Measurements from ENCODE around the gene LRRC71. TPM values are rescaled to one million over a fixed set of nuclear protein-coding genes. Genes with fewer than 3 reads are reported as not detected.
A peak's percentile ranks its signal among the peaks of the same experiment; 100 is the strongest.

The LRRC71 gene
- total and polyA plus RNA-seq, 9 donors, result 0.39 to 1.5 (median 0.84) TPM

- H3K9me3 ChIP-seq (replicated peaks; ENCODE audit: control insufficient read depth, low read depth, low read length), result no peaks in the 10 kb centered on the region
- no peak overlapping the region for H3K4me3 ChIP-seq (ENCODE audit: low read length)
- H3K36me3 ChIP-seq (ENCODE audit: control insufficient read depth, insufficient read depth, low read length), result peaks cover 25% of the 10 kb centered on the region
- no peak overlapping the region for H3K27ac ChIP-seq (ENCODE audit: low read length)
- H3K4me1 ChIP-seq (ENCODE audit: control insufficient read depth, insufficient read depth, low read length), result peaks cover 68% of the 10 kb centered on the region
- no peak for DNase-seq
- 66% methylated on average over 11 of the region's 19 CpGs for WGBS (ENCODE audit: insufficient coverage)
- peaks cover 19% of the 10 kb centered on the region for H3K27me3 ChIP-seq (ENCODE audit: control insufficient read depth, insufficient read depth, low read length)
Observed at GRCh38 chr1:156904187-156904959, 16.1 kb upstream of the LRRC71 start.

GRCh38 chr1:156905176-156905575 is 15.3 kb upstream of the LRRC71 start:
- no peaks in the 10 kb centered on the region for H3K9me3 ChIP-seq (replicated peaks; ENCODE audit: control insufficient read depth, low read depth, low read length)
- no peak for DNase-seq
- H3K27ac ChIP-seq (ENCODE audit: low read length), result no peak overlapping the region
- peaks cover 28% of the 10 kb centered on the region for H3K36me3 ChIP-seq (ENCODE audit: control insufficient read depth, insufficient read depth, low read length)
- peaks cover 19% of the 10 kb centered on the region for H3K27me3 ChIP-seq (ENCODE audit: control insufficient read depth, insufficient read depth, low read length)
- WGBS (ENCODE audit: insufficient coverage), result 72% methylated on average over 7 of the region's 16 CpGs
- H3K4me1 ChIP-seq (ENCODE audit: control insufficient read depth, insufficient read depth, low read length), result peaks cover 63% of the 10 kb centered on the region
- H3K4me3 ChIP-seq (ENCODE audit: low read length), result no peak overlapping the region

GRCh38 chr1:156905651-156906050 is 14.8 kb upstream of the LRRC71 start:
- Histone ChIP-seq H3K36me3 (ENCODE audit: control insufficient read depth, insufficient read depth, low read length) (peaks cover 28% of the 10 kb centered on the region), H3K27ac (ENCODE audit: low read length) (no peak overlapping the region), H3K27me3 (ENCODE audit: control insufficient read depth, insufficient read depth, low read length) (peaks cover 19% of the 10 kb centered on the region), H3K4me1 (ENCODE audit: control insufficient read depth, insufficient read depth, low read length) (peaks cover 60% of the 10 kb centered on the region), H3K4me3 (ENCODE audit: low read length) (no peak overlapping the region), H3K9me3 (replicated peaks; ENCODE audit: control insufficient read depth, low read depth, low read length) (no peaks in the 10 kb centered on the region)
- 22% methylated on average over 4 of the region's 4 CpGs for WGBS (ENCODE audit: insufficient coverage)
- DNase-seq, result no peak

- no peak overlapping the region for H3K4me3 ChIP-seq (ENCODE audit: low read length)
- peaks cover 28% of the 10 kb centered on the region for H3K36me3 ChIP-seq (ENCODE audit: control insufficient read depth, insufficient read depth, low read length)
- no peak for DNase-seq
- peaks cover 19% of the 10 kb centered on the region for H3K27me3 ChIP-seq (ENCODE audit: control insufficient read depth, insufficient read depth, low read length)
- H3K9me3 ChIP-seq (replicated peaks; ENCODE audit: control insufficient read depth, low read depth, low read length), result no peaks in the 10 kb centered on the region
- peaks cover 53% of the 10 kb centered on the region for H3K4me1 ChIP-seq (ENCODE audit: control insufficient read depth, insufficient read depth, low read length)
- H3K27ac ChIP-seq (ENCODE audit: low read length), result no peak overlapping the region
- 86% methylated on average over 7 of the region's 16 CpGs for WGBS (ENCODE audit: insufficient coverage)
Observed at GRCh38 chr1:156906206-156906906, 14.1 kb upstream of the LRRC71 start.

GRCh38 chr1:156908541-156908940 is 11.9 kb upstream of the LRRC71 start:
- Histone ChIP-seq H3K4me3 (ENCODE audit: low read length) (no peak overlapping the region), H3K4me1 (ENCODE audit: control insufficient read depth, insufficient read depth, low read length) (peaks cover 47% of the 10 kb centered on the region), H3K36me3 (ENCODE audit: control insufficient read depth, insufficient read depth, low read length) (peaks cover 36% of the 10 kb centered on the region), H3K27ac (ENCODE audit: low read length) (no peak overlapping the region), H3K9me3 (replicated peaks; ENCODE audit: control insufficient read depth, low read depth, low read length) (no peaks in the 10 kb centered on the region), H3K27me3 (ENCODE audit: control insufficient read depth, insufficient read depth, low read length) (peaks cover 19% of the 10 kb centered on the region)
- no peak for DNase-seq
- WGBS (ENCODE audit: insufficient coverage), result 73% methylated on average over 25 of the region's 29 CpGs

GRCh38 chr1:156908955-156909354 is 11.5 kb upstream of the LRRC71 start:
- no peak for DNase-seq
- Histone ChIP-seq H3K36me3 (ENCODE audit: control insufficient read depth, insufficient read depth, low read length) (peaks cover 40% of the 10 kb centered on the region), H3K27me3 (ENCODE audit: control insufficient read depth, insufficient read depth, low read length) (peaks cover 19% of the 10 kb centered on the region), H3K4me1 (ENCODE audit: control insufficient read depth, insufficient read depth, low read length) (peaks cover 47% of the 10 kb centered on the region), H3K27ac (ENCODE audit: low read length) (no peak overlapping the region), H3K9me3 (replicated peaks; ENCODE audit: control insufficient read depth, low read depth, low read length) (no peaks in the 10 kb centered on the region), H3K4me3 (ENCODE audit: low read length) (no peak overlapping the region)
- WGBS (ENCODE audit: insufficient coverage), result 35% methylated on average over 9 of the region's 10 CpGs

- H3K4me3 ChIP-seq (ENCODE audit: low read length), result no peak overlapping the region
- H3K36me3 ChIP-seq (ENCODE audit: control insufficient read depth, insufficient read depth, low read length), result peaks cover 48% of the 10 kb centered on the region
- H3K27me3 ChIP-seq (ENCODE audit: control insufficient read depth, insufficient read depth, low read length), result peaks cover 19% of the 10 kb centered on the region
- peaks cover 42% of the 10 kb centered on the region for H3K4me1 ChIP-seq (ENCODE audit: control insufficient read depth, insufficient read depth, low read length)
- no peak for DNase-seq
- WGBS (ENCODE audit: insufficient coverage), result 92% methylated on average over 2 of the region's 5 CpGs
- no peak overlapping the region for H3K27ac ChIP-seq (ENCODE audit: low read length)
- H3K9me3 ChIP-seq (replicated peaks; ENCODE audit: control insufficient read depth, low read depth, low read length), result no peaks in the 10 kb centered on the region
Observed at GRCh38 chr1:156909671-156910070, 10.8 kb upstream of the LRRC71 start.

GRCh38 chr1:156910309-156910782 is 10.1 kb upstream of the LRRC71 start:
- Histone ChIP-seq H3K4me1 (ENCODE audit: control insufficient read depth, insufficient read depth, low read length) (peaks cover 39% of the 10 kb centered on the region), H3K9me3 (replicated peaks; ENCODE audit: control insufficient read depth, low read depth, low read length) (no peaks in the 10 kb centered on the region), H3K36me3 (ENCODE audit: control insufficient read depth, insufficient read depth, low read length) (peaks cover 54% of the 10 kb centered on the region), H3K4me3 (ENCODE audit: low read length) (no peak overlapping the region), H3K27ac (ENCODE audit: low read length) (no peak overlapping the region), H3K27me3 (ENCODE audit: control insufficient read depth, insufficient read depth, low read length) (peaks cover 19% of the 10 kb centered on the region)
- WGBS (ENCODE audit: insufficient coverage), result 51% methylated on average over 8 of the region's 18 CpGs
- no peak for DNase-seq

GRCh38 chr1:156911577-156912298 is 8.7 kb upstream of the LRRC71 start:
- no peak for DNase-seq
- H3K4me1 ChIP-seq (ENCODE audit: control insufficient read depth, insufficient read depth, low read length), result peaks cover 37% of the 10 kb centered on the region
- peaks cover 51% of the 10 kb centered on the region for H3K36me3 ChIP-seq (ENCODE audit: control insufficient read depth, insufficient read depth, low read length)
- H3K27ac ChIP-seq (ENCODE audit: low read length), result peak overlapping the region; percentile 7
- 67% methylated on average over 1 of the region's 6 CpGs for WGBS (ENCODE audit: insufficient coverage)
- no peak overlapping the region for H3K4me3 ChIP-seq (ENCODE audit: low read length)
- no peaks in the 10 kb centered on the region for H3K9me3 ChIP-seq (replicated peaks; ENCODE audit: control insufficient read depth, low read depth, low read length)
- H3K27me3 ChIP-seq (ENCODE audit: control insufficient read depth, insufficient read depth, low read length), result peaks cover 19% of the 10 kb centered on the region

GRCh38 chr1:156912310-156912709 is 8.1 kb upstream of the LRRC71 start:
- Histone ChIP-seq H3K4me3 (ENCODE audit: low read length) (no peak overlapping the region), H3K4me1 (ENCODE audit: control insufficient read depth, insufficient read depth, low read length) (peaks cover 33% of the 10 kb centered on the region), H3K27me3 (ENCODE audit: control insufficient read depth, insufficient read depth, low read length) (peaks cover 17% of the 10 kb centered on the region), H3K9me3 (replicated peaks; ENCODE audit: control insufficient read depth, low read depth, low read length) (no peaks in the 10 kb centered on the region), H3K36me3 (ENCODE audit: control insufficient read depth, insufficient read depth, low read length) (peaks cover 47% of the 10 kb centered on the region), H3K27ac (ENCODE audit: low read length) (peak overlapping the region; percentile 7)
- no peak for DNase-seq
- 34% methylated on average over 2 of the region's 2 CpGs for WGBS (ENCODE audit: insufficient coverage)
